GM18505 (cell line): ENCODE results near the gene CPXM1.
"Not testable (repeated sequence)": the region's sequence is repeated elsewhere in the genome, so short reads cannot be mapped to it uniquely, and the experiment has no call there.

Source experiments
- ATAC-seq: cut with Tn5 transposase; IDR thresholded peaks from one replicate; pipeline ENCODE4 v1.9.1; 2021; ENCODE audit not compliant: unreplicated experiment
- POLR2A ChIP-seq: IDR thresholded peaks from 4 replicates; pipeline ENCODE4 v1.6.1; 2011; ENCODE audit warnings: borderline replicate concordance; ENCODE audit not compliant: insufficient read depth, insufficient read length; ENCODE audit errors: extremely low read depth

The CPXM1 gene

DNA sequence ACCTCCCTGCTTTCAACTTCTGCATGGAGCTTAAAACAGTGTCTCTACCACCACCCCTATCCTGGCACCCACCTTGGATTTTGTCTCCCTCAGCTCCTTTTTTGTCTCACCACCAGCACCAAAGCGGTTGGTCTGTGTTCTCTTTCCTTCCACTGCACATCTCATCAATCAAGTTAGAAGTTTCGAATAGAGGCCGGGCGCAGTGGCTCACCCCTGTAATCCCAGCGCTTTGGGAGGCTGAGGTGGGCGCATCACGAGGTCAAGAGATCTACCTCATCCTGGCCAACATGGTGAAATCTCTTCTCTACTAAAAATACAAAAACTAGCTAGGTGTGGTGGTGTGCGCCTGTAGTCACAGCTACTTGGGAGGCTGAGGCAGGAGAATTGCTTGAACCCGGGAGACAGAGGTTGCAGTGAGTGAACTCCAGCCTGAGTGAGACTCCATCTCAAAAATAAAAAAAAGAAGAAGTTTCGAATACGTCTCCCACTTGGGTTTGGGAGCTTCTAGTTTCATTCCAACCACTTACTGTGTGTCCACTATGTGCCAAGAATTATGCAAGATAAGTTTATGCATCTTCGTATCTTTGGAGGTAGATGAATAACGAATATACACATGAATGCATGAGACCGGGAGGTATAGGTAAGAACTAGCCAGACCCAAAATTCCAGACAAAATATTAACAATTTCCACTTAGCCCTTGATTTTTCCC, 34.1 kb upstream of the CPXM1 start:
- no peak for ATAC-seq
- TF ChIP-seq POLR2A = no peak

DNA sequence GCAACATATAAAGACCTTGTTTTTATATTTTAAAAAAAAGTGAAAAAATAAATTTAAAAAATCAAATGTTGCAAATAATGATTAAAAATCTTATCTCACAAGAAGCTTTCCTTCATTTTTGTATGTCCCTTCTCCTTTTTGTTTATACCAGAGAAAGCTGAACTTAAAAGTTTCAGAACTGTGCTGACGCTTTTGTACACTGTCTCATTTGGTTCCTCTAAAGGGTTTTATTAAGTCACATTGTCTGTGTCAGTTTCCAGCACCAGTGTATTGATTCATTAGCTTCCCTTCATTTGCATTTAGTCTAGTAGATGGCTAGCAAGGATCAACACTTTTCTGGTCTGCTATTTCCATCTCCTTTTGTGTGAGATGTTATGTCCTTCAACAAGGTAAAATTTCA, 33.3 kb upstream of the CPXM1 start:
- no peak for ATAC-seq
- TF ChIP-seq POLR2A = no peak

DNA sequence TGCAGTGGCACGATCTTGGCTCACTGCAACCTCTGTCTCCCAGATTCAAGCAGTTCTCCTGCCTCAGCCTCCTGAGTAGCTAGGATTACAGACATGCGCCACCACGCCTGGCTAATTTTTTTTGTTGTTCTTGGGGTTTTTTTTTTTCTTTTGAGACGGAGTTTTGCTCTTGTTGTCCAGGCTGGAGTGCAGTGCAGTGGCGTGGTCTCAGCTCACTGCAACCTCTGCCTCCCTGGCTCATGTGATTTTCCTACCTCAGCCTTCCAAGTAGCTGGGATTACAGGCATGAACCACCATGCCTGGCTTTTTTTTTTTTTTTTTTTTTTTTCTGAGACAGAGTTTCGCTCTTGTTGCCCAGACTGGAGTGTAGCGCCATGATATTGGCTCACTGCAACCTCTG, 30.8 kb upstream of the CPXM1 start:
- not testable (repeated sequence) for ATAC-seq

DNA sequence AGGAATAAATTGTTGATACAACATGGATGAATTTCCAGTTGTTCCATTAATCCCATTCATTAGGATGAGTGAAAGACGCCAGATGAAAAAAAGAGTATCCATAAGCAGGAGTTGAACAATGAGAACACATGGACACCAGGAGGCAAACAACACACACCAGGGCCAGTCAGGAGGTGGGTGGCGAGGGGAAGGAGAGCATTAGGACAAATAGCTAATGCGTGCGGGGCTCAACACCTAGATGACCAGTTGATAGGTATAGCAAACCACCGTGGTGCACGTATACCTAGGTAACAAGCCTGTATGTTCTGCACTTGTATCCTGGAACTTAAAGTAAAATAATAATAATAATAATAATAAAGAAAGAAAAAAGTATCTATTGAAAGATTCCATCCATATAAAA, 28.9 kb upstream of the CPXM1 start:
- no peak for TF ChIP-seq POLR2A
- ATAC-seq = no peak

DNA sequence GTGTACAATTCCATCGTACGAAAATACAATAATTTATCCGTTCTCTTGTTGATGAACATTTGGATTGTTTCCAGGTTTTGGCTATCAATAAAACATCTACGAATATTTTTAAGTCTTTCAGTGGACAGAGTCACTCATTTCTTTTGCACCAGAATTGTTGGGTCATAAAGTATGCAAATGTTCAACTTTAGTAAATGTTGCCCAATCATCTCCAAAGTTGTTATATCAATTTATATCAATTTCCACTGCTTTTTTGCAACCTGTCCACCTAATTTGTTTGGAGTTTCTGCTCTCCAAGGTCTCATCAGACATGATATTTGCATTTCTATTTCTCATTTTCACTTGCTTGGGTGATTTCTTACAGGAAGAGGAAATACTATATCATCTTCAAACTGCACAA, 26.2 kb upstream of the CPXM1 start:
- no peak for TF ChIP-seq POLR2A
- no peak for ATAC-seq

DNA sequence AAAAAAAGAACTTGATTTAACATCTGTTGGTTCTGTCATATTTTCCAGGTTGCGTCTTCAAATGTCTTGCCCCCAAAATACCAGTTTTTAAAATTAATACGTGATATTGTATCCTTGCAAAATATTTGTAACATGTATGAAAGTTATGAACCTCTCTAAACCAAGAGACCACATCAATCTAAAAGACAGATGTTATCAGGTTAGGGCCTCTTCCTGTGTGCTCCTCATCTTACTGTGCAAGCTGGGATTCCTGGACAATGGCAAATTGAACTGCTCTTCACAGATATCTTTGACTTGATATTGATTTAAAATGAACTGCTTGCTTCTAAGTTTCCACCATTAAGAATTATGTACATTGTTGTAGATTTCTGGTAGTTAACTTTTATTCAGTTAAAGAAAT, 25.3 kb upstream of the CPXM1 start:
- ATAC-seq = no peak

DNA sequence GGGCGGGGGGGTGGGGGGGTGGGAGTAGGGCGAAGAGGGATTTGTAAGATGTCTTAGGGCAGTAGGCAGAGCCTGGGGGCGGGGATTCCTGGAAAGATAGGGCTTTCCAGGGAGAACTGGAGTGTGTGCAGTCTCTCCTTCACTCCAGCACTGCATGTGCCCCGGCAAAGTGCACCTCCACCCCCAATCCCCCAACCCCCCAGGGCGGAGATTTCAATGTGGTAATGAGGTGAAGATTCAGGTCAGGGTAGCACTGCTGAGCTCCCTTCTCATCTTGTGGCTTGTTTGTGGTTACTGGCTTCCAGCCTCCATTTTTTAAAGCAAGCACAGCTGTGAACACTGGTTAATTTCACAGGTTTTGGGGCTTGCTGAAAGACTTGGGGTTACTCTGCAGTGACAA, 21.6 kb upstream of the CPXM1 start:
- ATAC-seq = no peak

More for the DNA sequence above, 25.3 kb upstream of the CPXM1 start:
- no peak for TF ChIP-seq POLR2A

DNA sequence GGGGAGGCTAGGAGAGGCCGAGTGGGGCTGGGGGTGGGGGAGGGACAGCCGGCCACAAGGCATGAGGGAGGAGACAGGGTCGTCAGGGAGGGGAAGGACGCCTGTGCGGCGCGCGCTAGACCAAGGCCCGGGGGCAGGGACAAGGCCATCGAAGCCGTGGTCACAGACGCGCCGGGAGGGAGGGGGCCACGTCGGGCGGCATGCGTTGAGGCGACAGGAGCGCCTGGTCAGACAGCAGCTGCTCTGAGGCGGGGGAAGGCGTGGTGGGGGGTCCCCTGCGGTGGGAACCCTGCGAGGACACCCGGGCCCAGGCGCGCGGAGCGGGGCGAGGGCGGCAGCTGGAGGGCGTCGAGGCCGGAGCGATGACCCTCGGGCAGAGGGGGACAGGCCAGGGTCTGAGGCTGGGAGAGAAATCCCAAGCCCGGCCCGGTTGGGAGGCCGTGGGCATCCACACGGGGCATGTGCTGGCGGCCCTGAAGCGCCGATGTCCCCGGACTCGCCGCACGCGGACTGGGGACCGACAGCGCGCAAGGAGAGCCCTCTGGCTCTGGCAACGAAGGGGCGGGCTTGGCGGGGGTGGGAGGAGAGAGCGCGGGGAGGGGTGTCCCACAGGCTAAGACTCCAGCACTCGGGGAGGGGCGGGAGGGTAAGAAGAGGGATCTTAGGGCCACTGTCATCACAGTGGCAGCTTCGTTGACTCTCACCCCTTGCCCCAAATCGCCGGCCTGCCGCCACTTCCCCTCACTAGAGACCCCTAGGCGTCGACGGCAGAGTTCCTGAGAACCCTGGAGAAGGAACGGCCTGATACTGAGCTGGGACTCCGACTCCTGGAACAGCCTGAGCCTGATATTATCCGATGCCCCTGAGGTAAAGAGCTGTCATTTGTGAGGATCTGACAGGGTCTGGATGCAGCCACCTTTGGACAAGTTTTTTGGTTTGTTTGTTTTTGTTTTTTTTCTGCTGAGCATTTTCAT, 20.8 kb upstream of the CPXM1 start:
- TF ChIP-seq POLR2A = no peak
- no peak for ATAC-seq

More for the DNA sequence above, 21.6 kb upstream of the CPXM1 start:
- TF ChIP-seq POLR2A = no peak

DNA sequence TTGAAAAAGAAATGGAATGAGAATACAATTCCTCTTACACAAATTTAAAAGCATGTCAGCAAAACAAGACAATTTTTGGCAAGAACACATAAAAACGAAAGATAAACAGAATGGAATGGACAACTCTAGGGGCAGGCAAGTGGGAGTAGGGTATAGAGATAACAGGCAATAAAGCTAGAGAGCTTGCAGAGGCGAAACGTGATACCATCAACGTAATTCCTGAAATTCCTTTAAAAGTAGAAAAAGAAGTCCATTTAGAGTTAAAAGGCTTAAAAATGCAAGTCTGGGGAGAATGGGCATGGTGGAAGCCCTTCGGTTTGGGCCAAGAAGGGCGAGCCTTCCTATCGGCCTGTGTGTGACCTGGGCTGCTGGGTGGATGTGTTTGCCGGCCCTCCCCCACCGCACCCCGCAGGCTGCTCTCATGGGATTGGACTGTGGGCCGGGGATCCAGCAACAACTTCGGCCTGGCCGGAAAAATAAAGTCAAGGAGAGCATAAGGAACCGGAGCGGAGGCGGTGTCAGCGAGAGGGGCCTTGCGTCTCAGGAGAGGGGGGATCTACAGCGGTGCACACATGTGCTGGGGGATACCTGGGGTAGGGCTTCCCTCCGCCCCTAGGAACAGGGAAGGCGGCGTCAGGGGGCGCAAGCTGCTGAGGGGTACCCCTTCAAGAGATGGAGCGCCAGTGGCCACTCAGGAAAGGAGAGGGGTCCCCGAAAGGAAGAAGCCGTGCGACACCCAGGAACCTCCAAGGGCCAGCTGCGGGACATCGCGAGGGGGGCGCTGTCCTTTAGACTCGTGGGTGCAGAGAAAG, 19.9 kb upstream of the CPXM1 start:
- no peak for TF ChIP-seq POLR2A
- no peak for ATAC-seq

DNA sequence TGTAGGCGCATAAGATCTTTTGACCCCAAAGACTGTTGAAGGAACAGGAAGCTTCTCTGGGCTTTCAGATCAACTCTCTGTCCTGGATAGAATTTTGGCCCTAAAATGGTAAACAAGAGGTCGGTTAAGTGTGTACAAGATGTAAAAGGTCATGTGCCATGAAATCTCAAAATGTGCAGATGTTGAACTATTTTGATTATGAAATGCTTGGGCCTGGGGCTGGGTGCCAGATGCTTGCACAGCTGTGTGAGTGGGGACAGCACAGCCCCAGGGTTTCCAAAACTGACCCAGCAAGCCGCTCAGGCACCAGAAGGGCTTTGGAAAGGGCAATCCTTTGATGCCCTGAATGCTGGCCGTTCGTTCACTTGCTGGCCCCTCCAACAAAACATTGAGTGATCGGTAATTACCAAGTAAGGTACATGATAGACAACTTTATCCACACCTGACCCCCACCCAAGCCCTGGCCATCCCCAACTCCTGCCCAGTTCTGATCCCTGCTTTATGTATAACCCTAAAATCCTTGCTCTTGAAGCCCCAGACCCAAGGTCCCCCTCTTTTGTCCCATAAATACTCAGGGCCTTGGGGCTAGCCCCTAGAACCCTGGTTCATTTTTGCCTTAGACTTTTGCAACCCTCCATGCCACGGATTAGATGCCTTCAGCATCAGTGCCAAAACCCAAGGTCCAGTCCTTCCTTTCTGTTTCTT, 17.6 kb upstream of the CPXM1 start:
- ATAC-seq = no peak
- TF ChIP-seq POLR2A = no peak

DNA sequence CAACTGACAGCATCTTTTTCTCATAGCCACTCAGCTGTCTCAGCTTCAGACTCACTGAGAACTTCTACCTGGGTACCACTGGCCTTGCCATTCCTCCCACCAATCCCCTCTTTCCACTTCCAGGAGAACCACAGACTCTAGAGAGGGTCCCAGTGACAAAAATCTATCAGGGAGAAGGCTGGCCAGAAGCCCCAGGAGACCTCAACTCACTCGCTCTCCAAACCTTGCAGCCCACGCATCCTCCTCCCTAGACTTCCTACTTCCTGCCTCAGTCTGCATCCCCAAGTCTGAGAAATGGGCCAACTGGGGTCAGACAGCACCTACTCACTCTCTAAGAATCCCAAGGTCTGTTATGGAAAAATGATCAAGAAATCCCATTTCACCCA, 16.9 kb upstream of the CPXM1 start:
- no peak for ATAC-seq
- no peak for TF ChIP-seq POLR2A

DNA sequence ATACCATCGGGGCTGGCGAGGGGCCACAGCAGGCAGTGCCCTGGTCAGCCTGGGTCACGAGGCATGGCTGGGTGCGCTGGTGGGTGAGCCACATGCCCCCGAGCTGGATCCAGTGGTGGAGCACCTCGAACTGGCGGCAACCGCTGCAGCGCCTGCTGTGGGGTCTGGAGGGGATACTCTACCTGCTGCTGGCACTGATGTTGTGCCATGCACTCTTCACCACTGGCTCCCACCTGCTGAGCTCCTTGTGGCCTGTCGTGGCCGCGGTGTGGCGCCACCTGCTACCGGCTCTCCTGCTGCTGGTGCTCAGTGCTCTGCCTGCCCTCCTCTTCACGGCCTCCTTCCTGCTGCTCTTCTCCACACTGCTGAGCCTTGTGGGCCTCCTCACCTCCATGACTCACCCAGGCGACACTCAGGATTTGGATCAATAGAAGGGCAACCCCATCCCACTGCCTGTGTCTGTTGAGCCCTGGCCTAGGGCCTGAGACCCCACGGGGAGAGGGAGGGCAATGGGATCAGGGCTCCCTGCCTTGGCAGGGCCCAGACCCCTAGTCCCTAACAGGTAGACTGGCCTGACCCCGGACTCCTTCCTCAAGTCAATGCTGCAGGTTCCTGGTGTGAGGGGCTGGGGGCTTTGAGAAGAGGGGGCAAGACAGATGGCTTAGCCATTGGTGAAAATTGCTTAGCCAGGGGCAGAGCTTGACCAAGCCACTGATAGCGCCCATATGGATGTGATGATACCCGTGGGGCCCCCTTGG, 16.3 kb upstream of the CPXM1 start:
- TF ChIP-seq POLR2A = no peak
- ATAC-seq = no peak
